Measurements from ENCODE around the gene FOXP1. TPM values are rescaled to one million over a fixed set of nuclear protein-coding genes. Genes with fewer than 3 reads are reported as not detected.

FOXP1 gene
- total and polyA plus RNA-seq, 2 of the 13 experiments (the other 11 are each of a cell fraction or from before 2014, with no cell fraction given), result 40.4 to 59.0 TPM

DNA sequence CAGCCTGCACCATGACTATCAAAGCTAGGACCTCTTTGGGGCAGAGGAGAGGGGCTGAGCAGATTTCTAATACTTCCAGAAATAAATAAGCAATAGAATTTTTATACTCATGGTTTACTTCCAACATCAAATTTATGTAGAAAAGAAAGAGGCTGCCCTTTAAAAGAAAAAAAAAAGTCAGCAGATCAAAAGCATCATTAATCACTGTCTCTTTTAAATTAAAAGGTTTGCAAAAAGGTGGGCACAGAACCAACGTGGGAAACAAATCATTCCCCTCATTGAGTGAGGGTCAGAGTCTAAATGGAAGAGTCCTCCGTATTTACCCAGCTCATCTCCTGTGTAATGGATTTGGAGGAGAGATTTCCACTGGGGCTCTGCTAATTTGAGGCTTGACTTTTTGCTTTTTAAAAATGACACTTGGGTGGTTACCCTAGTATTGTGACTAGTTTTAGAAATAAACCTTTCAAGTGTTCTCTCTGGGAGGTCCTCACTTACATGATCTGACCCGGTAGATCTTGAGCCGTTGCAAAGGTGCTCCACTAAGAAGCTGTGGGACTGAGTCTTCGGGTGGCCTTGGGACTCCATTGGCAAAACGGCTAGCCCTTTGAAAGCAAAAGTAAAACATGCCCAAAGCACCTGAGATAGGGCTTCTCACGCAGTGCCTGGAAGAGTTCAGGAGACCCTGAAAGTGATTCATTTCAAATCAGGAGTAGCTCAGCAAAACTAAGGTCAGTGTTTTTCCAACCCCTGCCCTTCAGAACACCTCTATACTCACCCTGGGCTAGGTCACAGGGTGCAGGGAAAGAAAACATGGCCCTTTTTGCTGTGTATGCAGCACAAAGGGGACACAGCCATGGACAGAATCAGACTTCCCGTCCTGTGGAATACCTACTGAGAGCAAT lies 320.9 kb downstream of the FOXP1 start (continued):
- TF ChIP-seq FOXP4 (CRISPR knock-in tag; IDR thresholded peaks at IDR 0.05), result no peak; the same call in 1 of the 2 replicates
- peak; percentile 45; the same call in 1 of the 2 replicates for TF ChIP-seq ESRRA (CRISPR knock-in tag; IDR thresholded peaks at IDR 0.05; ENCODE audit: low read depth)
- TF ChIP-seq SOX6 (IDR thresholded peaks at IDR 0.05), result no peak
- 0 out of 2 replicates have a peak, but pooled peaks have one; percentile 16 for TF ChIP-seq SOX6 (CRISPR knock-in tag; IDR thresholded peaks at IDR 0.05)
- TF ChIP-seq ZNF234 (CRISPR knock-in tag; conservative IDR thresholded peaks at IDR 0.05), result no peak
- TF ChIP-seq XBP1 (CRISPR knock-in tag; IDR thresholded peaks at IDR 0.05), result no peak
- no peak for TF ChIP-seq STAT5B (CRISPR knock-in tag; IDR thresholded peaks at IDR 0.05)
- TF ChIP-seq MEIS2 (CRISPR knock-in tag; IDR thresholded peaks at IDR 0.05), result no peak
- no peak for TF ChIP-seq EZH2 (conservative IDR thresholded peaks at IDR 0.05; ENCODE audit: low read depth, low read length)
- TF ChIP-seq ZBTB7B (CRISPR knock-in tag; IDR thresholded peaks at IDR 0.05), result 0 out of 2 replicates have a peak, but pooled peaks have one; percentile 10
- no peak for TF ChIP-seq ZNF709 (CRISPR knock-in tag; IDR thresholded peaks at IDR 0.05)
- no peak for TF ChIP-seq ZNF512 (CRISPR knock-in tag; IDR thresholded peaks at IDR 0.05)
- TF ChIP-seq, protein P1, sequence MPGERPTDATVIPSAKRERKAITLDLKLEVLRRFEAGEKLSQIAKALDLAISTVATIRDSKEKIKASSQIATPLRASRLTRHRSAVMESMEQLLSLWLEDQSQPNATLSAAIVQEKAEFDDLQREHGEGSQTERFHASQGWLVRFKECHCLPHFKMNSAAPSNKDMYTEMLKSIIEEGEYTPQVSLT (CRISPR knock-in tag; IDR thresholded peaks at IDR 0.05; ENCODE audit: borderline replicate concordance, low read depth), result no peak
- no peak for TF ChIP-seq SNAPC5 (CRISPR knock-in tag; IDR thresholded peaks at IDR 0.05; ENCODE audit: borderline replicate concordance)
- TF ChIP-seq HNRNPH1 (optimal IDR thresholded peaks at IDR 0.05; ENCODE audit: low read depth, low read length), result no peak
- TF ChIP-seq SRSF1 (optimal IDR thresholded peaks at IDR 0.05; ENCODE audit: low read depth, low read length), result no peak
- TF ChIP-seq, protein P2, sequence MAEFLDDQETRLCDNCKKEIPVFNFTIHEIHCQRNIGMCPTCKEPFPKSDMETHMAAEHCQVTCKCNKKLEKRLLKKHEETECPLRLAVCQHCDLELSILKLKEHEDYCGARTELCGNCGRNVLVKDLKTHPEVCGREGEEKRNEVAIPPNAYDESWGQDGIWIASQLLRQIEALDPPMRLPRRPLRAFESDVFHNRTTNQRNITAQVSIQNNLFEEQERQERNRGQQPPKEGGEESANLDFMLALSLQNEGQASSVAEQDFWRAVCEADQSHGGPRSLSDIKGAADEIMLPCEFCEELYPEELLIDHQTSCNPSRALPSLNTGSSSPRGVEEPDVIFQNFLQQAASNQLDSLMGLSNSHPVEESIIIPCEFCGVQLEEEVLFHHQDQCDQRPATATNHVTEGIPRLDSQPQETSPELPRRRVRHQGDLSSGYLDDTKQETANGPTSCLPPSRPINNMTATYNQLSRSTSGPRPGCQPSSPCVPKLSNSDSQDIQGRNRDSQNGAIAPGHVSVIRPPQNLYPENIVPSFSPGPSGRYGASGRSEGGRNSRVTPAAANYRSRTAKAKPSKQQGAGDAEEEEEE (CRISPR knock-in tag; IDR thresholded peaks at IDR 0.05; ENCODE audit: borderline replicate concordance), result no peak
- TF ChIP-seq PITX1 (CRISPR knock-in tag; IDR thresholded peaks at IDR 0.05), result no peak
- TF ChIP-seq TERF1 (CRISPR knock-in tag; IDR thresholded peaks at IDR 0.05), result no peak
- TF ChIP-seq ZNF543 (CRISPR knock-in tag; IDR thresholded peaks at IDR 0.05), result no peak
- TF ChIP-seq FOSL2 (CRISPR knock-in tag; IDR thresholded peaks at IDR 0.05), result peak; percentile 23; the same call in 1 of the 2 replicates
- no peak for TF ChIP-seq ZNF629 (CRISPR knock-in tag; conservative IDR thresholded peaks at IDR 0.05)
- TF ChIP-seq NR2F6 (IDR thresholded peaks at IDR 0.05), result 0 out of 2 replicates have a peak, but pooled peaks have one; percentile 38
- peak; percentile 74 for TF ChIP-seq NR2F6 (CRISPR knock-in tag; IDR thresholded peaks at IDR 0.05)
